Sigmoid colon (tissue), 4 donors: ENCODE data around the gene OR6K6.

Experiments used
- EP300 ChIP-seq, 4 donors: sonication (generic); formaldehyde crosslinking; IDR thresholded peaks; one replicate each; pipeline ENCODE4 v1.6.1; 2017; ENCODE audit warnings: antibody characterized with exemption in 4 of 4
- POLR2A ChIP-seq, 2 donors: fragments of 450-650 bp; IDR thresholded peaks; one replicate each; pipeline ENCODE4 v1.6.1; 2016; ENCODE audit warnings: antibody characterized with exemption in 2 of 2, mild to moderate bottlenecking in 2 of 2, moderate library complexity in 2 of 2
- TF ChIP-seq, protein P1 (sequence below), 4 experiments: fragments of 450-650 bp in 3 of 4; fragments of 200-600 bp in 1 of 4; IDR thresholded peaks; one replicate each; pipeline ENCODE4 v1.5.1; 2016 to 2019; ENCODE audit warnings: antibody characterized with exemption in 4 of 4, mild to moderate bottlenecking in 3 of 4, moderate library complexity in 2 of 4

DNA sequence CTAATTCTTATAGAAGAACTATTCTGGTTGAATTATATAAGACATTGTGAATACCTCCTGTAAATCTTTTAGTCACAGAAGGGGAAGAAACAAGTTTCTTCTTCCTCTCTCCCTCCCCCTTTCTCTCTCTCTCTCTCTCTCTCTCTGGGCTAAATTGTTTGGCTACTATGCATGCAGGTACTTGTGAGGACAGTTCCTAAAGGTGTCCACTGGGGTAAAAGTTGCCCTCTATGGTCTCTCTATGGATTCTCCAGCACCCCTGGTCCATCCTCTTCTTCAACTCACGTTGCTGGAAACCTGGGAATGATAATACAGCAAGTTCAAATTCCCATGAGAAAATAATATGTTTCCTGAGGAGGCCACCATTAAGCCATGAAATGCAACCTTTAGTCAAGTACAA is 39.8 kb upstream of the OR6K6 start:
- no peak for TF ChIP-seq EP300 (IDR thresholded peaks at IDR 0.05)
- TF ChIP-seq POLR2A (IDR thresholded peaks at IDR 0.05), result no peak
- TF ChIP-seq, protein P1, sequence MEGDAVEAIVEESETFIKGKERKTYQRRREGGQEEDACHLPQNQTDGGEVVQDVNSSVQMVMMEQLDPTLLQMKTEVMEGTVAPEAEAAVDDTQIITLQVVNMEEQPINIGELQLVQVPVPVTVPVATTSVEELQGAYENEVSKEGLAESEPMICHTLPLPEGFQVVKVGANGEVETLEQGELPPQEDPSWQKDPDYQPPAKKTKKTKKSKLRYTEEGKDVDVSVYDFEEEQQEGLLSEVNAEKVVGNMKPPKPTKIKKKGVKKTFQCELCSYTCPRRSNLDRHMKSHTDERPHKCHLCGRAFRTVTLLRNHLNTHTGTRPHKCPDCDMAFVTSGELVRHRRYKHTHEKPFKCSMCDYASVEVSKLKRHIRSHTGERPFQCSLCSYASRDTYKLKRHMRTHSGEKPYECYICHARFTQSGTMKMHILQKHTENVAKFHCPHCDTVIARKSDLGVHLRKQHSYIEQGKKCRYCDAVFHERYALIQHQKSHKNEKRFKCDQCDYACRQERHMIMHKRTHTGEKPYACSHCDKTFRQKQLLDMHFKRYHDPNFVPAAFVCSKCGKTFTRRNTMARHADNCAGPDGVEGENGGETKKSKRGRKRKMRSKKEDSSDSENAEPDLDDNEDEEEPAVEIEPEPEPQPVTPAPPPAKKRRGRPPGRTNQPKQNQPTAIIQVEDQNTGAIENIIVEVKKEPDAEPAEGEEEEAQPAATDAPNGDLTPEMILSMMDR (IDR thresholded peaks at IDR 0.05), result no peak
